ENCODE measurements around the gene CASP6.
"Not testable (repeated sequence)": the region's sequence is repeated elsewhere in the genome, so short reads cannot be mapped to it uniquely, and the experiment has no call there.

The CASP6 gene

DNA sequence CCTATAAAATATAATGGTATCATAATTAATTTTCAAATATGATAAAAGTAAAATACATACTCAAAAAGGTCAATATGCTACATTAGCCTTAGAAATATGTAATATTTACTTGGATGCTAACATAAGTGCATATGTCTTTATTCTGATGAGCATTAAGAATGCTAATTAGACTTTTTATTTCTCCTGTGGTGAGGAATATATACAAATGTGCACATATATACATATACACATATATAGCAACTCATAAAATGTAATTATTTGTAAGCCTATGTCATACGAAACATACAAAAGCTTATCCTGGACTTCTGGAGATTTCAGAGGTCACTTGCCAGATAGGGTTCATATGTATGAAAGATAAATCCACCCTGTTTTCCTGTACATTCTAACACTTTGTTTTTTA, 15.5 kb upstream of the CASP6 start:
- no peak for DNase-seq

DNA sequence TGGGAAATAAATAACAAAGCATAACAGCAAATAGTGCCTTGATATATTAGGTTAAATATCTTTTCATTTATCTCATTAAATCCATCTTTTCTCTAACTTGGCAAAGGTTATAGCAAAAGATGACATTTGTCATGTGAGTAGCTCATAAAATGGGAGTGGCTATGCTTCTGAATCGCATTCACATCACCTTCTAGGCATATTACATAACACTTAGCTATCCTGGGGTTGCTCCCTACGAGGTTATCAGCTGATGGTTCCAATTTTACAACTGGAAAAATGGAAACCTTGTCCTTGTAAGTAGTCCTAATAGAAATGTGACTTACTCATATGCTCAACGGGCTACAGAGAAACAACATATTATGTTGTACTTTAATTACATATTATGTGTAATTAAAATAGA, 10.3 kb upstream of the CASP6 start:
- DNase-seq: no peak

DNA sequence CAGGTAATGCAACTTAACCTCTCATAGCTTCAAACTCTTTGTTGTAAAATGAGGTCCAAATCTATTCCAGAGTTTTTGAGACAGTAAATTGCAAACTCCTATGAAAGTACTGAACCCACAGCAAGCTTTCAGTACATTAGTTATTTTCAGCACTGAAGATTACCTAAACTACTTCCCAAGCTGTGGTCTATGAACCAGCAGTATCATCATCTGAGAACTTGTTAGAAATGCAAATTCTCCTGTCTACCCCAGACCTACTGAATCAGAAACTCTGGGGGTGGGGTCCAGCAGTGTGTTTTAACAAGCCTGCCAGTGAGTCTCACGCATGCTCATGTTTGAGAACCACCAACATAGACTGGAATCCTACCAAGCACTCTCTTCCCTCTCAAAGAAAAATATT, 5.7 kb upstream of the CASP6 start:
- DNase-seq: no peak

DNA sequence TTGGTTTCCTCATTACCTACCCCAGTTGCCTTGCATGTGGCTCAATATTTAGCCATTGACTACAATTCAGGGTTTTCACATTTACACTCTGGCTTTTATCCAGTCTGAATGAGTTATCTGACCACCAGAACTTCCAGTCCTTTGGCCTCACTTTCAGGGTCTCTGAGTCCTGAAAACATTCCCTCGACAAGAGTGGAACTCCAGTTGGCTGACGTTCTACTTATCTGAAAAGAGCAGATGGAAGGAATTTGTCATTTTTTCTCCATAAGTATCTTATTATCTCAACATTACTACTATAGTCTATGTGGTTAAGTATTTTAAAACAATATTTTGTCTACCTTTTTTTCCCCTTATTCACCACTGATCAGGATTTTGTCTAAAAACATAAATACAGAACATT, 5.2 kb upstream of the CASP6 start:
- DNase-seq: no peak

DNA sequence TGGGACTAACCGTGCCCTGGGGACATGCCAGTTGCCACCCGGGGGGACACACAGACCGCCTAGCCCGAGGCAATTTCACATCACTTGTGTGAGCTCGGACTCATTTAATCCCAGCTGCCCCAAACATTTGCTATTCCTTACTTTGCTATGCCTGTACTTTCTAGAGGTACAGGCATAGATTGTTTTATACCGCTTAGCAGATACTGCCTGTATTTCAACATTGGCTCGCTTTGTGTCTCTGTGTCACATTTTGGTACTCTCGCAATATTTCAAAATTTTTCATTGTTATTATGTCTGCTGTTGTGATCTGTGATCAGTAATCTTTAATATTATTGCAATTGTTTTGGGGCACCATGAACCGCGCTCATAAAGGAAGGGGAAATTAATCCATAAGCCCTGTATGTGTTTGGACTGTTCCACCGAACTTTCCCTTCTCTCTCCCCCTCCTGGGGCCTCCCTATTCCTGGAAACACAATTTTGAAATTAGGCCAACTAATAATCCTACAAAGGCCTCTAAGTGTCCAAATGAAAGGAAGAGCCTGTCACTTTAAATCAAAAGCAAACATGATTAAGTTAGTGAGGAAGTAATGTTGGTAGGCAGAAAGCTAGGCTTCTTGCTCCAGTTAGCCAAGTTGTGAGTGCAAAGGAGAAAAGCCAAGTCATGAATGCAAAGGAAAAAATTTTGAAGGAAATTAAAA, 568 bp upstream of the CASP6 start:
- DNase-seq: no peak

DNA sequence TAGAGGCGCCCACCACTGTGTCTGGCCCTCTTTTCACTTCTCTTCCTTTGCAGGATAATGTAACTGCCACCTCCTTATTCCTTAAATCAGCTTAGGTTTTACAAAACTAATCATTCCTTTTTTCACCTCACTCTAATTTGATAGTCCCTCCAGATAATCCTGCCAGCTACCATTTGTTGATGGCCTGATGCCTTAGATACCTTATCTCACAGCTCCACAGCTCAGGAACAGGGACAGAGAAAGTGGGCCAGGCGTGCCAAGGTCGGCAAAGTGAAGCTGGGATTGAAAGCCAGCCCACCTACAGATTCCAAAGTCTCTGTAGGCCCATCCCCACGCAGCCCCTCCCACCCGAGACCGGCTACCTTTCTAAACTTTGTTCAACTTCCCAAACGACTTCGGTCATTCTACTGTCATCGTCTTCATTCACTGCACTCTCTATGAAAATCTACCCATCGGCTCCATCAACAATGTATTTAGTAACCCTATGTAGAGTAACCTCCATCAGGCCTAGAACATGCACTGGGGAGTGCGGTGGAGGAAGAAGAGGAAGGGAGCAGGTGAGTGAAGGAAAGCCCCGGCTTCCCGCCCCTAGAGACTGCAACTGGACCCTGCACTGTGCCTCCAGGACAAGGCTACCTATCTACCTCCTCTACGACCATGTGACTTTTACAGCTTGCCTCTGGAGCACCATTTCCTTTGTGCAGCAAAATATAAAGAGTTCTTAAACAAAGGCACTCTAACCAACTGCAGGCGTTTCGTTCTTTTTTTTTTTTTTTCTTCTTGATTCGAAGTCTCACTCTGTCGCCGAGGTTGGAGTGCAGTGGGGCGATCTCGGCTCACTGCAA, 1.5 kb downstream of the CASP6 start:
- no peak for DNase-seq

DNA sequence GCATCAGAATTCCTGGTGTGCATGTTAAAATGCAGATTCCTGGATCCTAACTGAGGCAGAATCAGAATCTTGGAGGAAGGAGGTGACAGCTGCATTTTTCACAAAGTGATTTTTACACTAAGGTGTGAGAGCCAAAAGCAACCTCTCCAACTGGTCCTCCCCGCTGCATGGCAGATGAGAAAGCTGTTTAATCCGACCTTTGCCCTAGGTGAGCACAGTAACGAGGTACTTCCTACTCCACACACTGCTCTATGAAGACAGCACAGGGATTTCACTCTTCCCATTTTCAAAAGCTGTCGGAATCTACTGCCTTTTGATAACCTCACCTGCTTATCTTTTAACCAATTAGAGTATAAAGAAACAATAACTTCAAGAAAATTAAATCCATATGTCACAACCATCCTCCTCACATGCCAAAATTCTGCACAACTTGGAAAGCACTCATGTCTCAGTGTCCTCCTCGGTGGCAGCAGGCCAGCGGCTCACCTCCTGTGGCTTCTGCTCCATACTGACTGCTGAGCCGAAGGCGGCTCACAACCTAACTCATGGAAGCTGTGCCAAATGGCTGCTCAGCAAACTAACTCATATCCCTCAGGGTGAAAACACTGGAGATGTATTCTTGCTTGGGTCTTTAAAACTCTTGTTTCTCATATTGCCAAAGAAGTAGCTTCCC, 3.6 kb downstream of the CASP6 start:
- no peak for DNase-seq

DNA sequence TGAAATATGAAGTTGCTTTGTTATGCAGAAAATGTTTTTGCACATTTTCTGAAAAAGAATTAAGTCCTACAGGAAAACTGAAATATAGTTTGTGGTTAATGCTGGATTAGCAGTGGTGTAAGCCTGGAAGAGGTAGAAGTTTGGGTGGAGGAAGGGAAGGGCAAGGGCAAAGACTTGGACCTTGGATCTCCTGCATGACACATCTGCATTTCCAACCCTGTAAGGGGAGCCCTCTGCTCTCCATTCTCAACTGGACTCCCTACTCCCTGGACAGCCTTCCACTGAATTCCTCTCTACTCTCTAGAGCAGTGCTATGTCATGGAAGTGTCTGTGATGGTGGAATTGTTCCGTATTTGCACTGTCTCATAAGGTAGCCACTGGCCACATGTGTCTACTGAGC, 4.6 kb downstream of the CASP6 start:
- DNase-seq: no peak

DNA sequence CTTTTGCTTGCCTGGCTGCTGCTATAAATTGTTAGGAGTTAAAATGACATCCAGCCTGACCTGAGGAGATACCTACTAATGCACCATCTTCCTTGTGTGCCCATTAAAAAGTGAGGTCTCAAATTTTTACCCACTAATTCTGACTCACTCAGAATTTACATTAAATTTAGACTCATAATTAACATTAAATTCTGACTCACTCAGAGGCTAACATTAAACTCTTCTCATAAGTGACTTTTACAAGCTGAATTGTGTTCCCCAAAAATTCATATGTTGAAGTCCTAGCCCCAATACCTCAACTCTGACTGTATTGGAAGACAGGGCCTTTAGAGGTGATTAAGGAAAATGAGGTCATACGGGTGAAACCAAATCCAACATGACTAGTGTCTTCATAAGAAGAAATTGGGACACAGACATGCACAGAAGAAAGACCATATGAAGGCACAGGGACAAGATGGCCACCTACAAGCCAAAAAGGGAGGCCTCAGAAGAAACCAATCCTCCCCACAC, 11.8 kb downstream of the CASP6 start:
- no peak for DNase-seq

DNA sequence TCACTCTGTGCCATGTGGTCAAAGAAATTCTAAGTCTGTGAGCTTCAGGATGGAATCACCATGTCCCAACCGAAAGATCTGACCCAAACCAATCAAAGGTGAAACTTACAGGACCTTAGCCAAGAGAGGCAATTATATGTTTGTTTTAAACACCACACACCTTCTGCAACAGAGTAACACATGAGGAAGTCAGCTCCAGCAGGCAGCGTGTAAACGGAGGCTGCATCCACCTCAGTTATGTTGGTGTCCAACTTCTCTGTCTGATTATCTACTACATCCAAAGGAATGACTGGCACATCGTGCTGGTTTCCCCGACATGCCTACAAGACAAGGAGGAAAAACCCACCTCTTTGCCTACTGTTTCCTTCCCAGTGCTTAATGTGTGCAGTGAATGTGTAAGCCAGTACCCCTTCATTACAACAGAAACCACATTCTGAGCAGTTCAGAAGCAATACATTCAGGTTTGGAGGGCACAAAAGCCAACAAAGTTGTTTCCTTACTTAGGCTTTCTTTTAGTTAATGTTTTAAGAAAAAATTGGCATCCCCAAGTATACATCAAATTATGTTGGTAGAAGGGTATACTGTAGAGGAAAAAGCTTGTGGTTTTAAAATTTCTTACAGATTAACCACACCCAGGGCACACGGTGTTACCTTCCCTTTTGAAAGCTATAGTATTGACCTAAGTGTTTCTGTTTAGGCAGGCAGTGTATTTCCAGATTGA, 12.4 kb downstream of the CASP6 start:
- no peak for DNase-seq

DNA sequence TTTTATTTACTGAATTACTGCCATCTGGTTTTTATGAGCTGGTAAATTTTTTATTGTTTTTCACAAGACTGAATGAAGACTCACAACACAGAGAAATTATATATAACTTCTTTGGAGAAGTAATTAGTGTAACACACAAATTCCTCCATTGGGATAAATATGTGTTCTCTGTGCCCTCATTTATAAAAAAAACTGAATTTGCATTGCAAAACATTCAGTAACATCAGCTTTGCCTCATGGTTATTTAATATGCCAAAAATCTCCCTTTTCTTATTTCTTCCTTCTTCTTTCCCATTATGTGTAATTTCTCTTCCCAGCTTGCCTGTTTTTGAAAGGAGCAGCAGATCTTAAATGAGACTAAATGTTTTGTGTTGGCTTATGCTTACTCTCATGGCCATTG, 18.5 kb downstream of the CASP6 start:
- no peak for DNase-seq

DNA sequence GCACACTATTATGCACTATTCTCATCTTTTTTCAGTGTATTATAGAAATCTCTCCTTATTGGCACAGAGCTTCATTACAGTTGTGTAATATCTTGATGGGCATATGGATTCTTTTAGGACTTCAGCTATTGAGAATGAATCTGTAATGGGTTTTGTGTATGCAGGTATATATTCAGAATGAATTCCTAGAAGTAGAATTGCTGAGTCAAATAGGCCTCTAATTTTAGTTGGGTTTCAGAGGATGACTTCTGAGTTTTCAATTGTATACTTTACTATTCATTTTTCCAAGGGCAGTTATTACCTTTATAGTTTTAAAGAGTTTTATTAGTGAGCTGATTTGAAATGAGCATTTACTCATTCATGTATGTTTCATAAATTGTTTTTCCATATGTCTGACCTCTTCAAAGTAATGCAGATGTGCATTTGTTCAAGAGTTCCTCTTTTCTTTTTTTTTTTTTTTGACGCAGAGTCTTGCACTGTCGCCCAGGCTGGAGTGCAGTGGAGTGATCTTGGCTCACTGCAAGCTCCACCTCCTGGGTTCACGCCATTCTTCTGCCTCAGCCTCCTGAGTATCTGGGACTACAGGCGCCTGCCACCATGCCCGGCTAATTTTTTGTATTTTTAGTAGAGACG, 19.5 kb downstream of the CASP6 start:
- no peak for DNase-seq

DNA sequence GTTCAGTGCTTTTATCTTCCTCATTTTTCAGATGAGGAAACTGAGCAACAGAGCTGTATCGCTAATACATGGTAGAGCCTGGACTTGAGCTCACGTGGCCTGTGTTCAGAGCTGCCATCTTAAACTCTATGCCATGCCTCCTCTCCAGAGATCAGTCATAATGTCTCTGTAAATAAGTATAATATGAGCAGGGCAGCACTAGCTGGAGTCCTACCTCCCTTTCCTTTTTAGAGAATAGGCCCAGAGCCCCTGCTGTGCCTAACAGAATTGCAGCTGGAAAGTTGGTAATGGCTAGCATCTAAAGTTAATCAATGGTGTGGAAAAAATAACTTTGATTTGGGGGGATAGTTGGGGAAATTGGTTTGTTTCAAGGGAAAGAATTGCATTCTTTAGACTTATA, 20.4 kb downstream of the CASP6 start:
- DNase-seq: no peak

DNA sequence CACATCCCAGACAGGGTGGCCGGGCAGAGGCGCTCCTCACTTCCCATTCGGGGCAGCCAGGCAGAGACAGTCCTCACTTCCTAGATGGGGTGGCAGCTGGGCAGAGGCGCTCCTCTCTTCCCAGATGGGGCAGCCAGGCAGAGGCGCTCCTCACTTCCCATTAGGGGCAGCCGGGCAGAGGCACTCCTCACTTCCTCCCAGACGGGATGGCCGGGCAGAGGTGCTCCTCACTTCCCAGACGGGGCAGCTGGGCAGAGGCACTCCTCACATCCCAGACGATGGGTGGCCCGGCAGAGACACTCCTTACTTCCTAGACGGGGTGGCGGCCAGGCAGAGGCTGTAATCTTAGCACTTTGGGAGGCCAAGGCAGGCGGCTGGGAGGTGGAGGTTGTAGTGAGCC, 24.3 kb downstream of the CASP6 start:
- not testable (repeated sequence) for DNase-seq

DNA sequence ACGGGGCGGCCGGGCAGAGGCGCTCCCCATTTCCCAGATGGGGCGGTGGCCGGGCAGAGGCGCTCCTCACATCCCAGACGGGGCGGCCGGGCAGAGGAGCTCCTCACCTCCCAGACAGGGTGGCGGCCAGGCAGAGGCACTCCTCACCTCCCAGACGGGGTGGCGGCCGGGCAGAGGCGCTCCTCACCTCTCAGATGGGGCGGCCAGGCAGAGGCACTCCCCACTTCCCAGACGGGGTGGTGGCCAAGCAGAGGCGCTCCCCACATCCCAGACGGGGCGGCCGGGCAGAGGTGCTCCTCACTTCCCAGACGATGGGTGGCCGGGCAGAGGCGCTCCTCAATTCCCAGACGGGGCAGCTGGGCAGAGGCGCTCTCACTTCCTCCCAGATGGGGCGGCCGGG, 24.8 kb downstream of the CASP6 start:
- not testable (repeated sequence) for DNase-seq

DNA sequence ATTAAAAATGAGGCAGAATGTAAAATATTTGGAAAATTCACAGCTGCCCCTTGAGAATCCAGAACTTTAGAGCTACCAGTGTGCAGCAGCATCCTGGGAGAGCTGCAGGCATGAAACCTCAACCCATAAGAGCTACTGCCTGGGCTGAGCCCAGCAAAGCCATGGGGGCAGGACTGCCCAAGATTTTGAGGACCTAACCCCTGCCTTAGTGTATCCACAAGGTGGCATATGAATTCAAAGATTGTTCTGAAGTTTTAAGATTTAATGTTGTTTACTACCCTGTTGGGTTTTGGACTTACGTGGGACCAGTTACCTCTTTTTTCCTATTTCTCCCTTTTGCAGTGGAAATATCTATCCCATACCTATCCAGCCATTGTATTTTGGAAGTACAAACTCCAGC, 26.4 kb downstream of the CASP6 start:
- DNase-seq: no peak

DNA sequence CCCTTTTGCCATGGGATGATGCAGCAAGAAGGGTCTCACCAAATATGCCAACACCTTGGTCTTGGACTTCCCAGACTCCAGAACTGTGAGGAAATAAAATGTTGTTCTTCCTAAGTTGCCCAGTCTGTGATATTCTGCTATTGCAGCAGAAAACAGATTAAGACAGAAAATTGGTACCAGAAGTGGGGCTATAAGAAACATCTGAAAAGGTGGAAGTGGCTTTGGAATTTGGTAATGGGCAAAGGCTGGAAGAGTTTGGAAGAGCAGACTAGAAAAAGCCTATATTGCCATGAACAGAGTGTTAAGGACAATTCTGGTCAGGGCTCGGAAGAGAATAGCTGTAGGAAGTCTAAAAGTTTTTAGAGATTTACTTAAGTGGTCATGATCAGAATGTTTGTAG, 27.4 kb downstream of the CASP6 start:
- no peak for DNase-seq

DNA sequence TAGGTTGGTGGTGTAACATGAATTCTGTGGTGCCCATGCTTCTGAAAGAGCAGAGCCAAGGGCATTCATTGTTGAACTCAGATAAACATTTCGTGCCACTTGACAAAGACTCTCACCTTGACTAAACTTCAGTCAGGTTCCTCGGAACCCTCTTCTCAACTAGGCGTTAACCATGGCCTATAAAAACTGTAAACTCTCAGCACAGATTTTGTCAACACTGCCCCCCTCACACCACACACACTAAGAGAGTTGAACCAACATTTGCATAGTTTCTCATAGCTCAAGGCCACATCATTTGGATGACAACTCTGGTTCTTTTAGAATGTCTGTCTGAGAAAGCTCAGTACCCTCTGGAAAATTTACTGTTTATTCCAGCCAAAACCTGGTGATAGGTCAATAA, 28.1 kb downstream of the CASP6 start:
- DNase-seq: no peak

DNA sequence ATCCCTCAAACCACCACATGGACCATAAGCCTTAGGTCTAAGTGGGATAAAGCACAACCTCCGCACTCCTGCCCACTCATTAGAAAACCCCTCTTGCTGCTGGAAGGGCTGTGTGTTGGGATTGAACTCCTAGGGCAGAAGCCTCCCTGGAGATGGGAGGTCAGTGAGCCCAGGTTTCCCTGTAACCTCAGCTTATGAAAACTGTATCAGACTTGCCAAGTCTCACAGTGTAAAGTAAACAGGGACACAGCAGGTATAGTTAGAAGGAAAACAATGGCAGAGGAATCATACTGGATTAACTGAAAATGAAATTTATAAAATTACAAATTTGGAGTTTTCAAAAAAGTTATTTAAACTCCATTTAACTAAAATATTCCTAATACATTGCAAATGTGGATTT, 29.9 kb downstream of the CASP6 start:
- DNase-seq: no peak

DNA sequence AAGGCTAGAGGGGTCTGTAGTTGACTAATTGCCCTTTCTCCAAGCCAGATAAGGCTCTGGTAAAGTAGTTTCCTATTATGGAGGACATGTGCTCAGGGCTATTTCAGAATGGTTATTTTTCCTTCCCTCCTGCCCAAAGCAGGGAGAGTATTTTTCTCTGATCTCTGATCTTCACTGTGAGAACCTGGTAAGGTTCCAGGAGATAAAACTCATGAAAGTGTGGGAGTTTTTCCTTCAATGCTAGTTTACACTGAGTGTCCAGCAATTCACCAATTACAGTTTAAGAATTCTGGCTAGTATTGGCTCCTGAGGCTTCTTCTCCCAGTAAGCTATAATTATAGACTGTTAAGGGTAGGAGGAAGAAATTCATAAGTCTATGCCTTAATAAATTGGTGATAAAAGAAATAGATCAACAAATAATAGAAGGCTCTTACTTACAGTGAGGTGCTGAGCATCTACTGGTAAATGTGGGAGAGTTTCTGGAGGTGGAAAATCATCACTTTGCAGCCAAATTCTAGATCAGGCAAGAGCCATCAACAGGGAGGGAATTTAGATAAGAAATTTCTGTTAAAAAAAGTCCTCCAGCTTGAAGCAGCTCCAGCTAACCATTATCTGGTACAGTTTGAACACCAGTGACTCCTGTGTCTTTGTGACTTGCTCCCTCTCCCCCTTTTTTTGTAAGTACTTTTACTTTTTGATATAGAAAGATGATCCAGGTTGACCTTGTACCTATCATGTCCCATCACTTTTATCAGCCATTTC, 30.9 kb downstream of the CASP6 start:
- DNase-seq: no peak

DNA sequence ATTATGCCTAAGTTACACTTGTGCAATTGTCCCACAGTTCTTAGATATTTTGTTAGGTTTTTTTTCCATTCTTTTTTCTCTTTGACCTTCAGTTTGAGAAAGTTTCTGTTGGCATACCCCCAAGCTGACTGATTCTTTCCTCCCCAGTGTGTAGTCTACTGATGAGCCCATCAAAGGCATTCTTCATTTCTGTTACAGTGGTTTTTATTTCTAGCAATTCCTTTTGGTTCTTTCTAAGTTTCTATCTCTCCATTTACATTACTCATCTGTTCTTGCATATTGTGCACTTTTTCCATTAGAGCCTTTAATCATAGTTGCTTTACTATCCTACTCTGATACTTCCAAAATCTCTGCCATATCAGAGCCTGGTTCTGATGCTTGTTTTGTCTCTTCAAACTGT, 31.9 kb downstream of the CASP6 start:
- no peak for DNase-seq
